HG02840 (cell line): Measurements from ENCODE around the gene TMCC3.
A peak's percentile ranks its signal among the peaks of the same experiment; 100 is the strongest.

Source experiments
- ATAC-seq: cut with Tn5 transposase; IDR thresholded peaks from one replicate; pipeline ENCODE4 v1.9.1; 2021; ENCODE audit warnings: mild to moderate bottlenecking, moderate library complexity, moderate number of reproducible peaks; ENCODE audit not compliant: unreplicated experiment, low FRiP score

Gene TMCC3

DNA sequence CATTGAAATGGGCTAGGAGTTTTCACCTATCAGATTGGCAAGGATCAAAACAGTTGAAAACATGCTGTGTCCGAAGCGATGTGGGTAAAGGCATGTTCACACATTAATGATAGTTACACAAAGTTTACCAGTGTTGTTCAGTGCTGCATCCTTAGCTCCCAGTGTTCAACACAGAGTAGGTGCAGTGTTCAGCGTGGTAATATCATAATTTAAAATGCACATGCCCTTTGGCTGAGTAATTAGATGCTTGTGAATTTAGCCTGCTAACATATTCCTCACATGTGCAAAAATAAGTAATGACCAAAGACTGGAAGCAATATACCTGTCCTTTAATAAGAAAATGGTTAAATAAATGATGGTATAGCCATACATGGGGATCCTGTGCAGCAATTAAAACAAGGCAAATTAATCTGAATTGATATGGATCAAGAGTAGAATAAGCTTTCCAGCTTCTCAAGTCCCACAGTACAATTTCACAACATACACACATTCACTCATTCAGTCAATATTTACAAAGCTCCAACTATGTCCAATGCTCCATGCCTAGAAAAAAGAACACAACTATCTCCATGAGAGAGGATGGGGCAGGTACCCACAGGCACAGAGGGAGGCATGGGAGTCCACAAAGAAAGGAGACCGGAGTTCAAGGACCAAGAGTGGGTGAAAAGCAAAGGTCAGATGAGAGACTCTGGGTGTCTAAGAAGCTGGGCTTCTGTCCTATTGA, 12.8 kb downstream of the TMCC3 start:
- ATAC-seq, result no peak

DNA sequence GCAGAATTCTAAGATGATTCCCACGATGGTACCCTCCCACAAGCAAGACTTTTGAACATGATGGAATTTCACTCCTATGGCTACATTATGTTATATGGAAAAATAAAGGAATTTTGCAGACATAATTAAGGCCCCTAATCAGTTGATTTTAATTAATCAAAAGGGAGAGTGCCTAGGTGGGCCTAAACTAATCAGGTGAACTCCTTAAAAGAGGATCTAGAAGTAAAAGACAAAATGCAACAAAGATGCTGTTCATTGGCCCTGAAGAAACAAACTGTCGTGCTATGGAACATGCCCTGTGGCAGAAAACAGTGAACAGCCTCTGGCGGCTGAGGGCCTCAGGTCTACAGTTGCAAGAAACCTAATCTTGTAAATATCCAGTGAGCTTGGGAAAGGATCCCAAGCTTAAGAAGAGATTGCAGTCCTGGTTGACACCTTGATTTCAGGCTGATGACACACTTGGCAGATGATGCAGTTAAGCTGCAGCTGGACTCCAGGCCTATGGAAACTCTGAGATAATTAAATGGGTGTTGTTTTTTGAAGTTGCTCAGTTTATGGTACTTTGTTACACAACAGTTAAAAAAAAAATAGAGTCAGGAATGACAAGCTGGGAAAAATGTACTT, 13.8 kb downstream of the TMCC3 start:
- no peak for ATAC-seq

DNA sequence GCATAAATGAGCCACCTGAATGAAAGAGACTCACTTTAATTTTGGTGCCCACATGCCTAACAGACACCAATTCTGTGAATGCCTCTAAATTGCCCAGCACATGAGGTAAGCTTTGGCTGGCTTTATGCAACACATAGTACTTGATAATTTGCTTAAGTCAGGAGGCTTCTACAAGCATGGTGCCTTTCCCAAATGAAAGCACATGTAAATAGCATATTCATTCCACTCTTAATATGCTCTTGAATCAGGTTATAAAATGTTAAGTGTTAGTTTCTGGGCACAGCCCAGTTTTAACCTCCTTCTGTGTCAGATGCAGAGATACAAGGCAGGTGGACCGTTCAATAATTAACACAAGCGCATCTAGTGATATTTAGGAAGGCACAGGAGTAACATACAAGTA, 15.6 kb downstream of the TMCC3 start:
- no peak for ATAC-seq

- no peak for ATAC-seq
These were observed 17.0 kb downstream of the TMCC3 start for GRCh38 chr12:94633401-94633800.

GRCh38 chr12:94631058-94631457, 19.3 kb downstream of the TMCC3 start:
- no peak for ATAC-seq

DNA sequence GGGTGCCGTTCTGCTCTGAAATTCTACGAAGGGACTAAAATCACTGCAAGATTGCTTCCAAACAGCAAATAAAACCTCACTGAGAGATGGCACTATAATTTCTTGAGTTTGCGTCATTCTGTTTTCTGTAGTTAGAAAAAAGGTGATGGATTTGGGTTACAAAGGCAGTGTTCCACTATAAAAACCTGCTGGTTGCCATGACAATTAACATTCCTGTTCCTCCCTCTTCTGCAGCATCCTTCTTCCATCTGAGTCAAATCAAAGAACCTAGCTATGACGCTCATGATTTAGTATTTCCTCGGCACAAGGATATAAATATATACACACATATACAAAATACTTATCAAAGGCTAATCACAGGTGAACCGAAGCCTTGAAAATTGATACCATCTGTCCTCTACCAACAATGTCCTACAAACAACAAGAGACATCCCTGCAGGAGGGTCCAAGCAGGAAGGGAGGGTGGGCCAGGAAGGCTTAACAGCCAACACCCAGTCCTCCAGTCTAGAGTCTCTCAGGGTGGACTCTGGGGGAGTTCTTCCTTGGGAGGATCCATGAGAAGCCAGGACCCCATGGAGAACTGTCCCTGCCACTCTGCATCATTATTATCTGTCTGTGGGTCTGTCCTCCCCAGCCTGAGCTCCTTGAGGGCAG, 21.4 kb downstream of the TMCC3 start:
- no peak for ATAC-seq

- ATAC-seq, result no peak
These were observed 22.0 kb downstream of the TMCC3 start for GRCh38 chr12:94628369-94628768.

DNA sequence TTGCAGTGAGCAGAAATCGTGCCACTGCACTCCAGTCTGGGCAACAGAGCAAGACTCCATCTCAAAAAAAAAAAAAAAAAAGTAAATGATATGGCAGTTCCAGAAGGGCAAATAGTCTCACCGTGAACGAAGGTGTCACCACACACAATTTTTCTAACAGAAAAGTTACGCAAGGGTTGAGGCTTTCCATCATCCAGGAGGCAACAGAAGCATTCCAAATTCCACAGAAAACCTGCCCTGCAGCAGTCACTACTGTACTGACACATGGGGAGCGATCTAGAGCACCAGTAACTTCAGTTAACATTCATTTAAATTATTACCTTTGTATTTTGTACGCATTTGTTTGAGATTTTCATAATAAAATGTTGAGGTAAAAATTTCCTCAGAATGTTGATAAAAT, 24.8 kb downstream of the TMCC3 start:
- ATAC-seq, result no peak

DNA sequence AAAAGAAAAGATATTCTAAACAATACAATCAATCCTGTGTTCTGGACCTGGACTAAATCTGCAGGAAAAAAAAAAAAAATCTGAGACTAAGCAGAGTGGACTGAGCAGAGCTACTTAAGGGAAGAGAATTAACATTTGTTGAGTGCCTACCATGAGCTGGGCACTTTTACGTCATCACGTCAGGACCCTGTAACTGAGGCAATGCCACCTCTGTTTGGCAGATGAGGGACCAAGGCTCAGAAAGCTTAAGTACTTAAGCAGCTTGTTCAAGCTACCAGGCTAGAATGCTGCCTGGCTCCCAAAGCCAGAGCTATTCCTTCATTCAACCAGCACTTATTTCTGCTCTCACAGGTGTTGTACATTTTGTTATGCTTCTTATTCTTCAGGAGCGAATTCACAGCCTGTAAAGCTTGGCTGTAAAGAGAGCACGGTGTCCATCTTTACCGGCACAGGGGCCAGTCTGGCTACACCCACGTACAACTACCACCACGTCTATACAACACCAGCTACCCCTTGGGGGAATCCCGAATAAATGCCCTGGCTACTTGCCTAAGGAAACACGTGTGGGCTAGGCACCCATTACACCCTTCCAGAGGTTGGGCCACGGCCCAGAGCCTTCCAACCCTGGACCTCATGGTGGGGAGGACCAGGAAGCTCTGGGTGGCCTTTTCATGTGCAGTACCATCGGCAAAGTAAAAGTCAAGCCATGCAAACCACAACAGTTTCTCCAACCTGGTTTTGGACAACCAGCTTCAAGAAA, 27.0 kb downstream of the TMCC3 start:
- no peak for ATAC-seq

GRCh38 chr12:94622475-94622874, 27.9 kb downstream of the TMCC3 start:
- no peak for ATAC-seq

GRCh38 chr12:94621662-94622359, 28.5 kb downstream of the TMCC3 start:
- ATAC-seq, result peak; percentile 92

GRCh38 chr12:94620621-94621020, 29.7 kb downstream of the TMCC3 start:
- ATAC-seq, result no peak

DNA sequence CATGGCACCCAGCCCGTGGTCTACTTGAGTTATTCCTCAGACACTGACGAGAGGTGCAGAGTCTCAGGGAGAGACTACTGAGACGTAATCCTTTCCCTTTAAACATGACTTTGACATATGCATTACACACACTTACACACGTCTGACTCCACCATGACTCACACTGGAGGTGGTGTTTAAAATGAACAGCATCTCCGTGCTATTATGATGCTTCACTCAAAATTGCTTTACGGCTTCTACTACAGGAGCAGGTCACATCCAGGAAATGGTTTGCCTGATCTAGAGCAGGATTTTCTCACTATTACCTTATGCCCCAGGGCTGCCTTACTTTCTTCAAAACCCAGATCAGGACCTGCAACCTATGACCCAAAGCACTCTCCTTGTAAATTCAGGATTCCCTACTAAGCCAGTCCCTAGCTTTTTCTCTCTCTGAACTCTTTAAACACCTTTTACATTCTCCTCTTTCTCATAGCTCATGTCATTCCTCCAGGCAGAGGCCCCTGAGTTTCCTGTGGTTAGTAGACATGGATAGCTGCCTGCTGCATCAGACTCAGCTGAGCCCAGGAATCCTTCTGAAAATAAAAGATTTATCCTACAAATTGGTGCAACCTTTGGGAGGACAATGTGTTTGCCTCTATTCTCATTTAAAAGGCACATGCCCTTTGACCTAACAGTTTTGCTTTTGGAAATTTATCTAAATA, 31.2 kb downstream of the TMCC3 start:
- no peak for ATAC-seq

- no peak for ATAC-seq
These were observed 33.3 kb downstream of the TMCC3 start for GRCh38 chr12:94617101-94617500.

DNA sequence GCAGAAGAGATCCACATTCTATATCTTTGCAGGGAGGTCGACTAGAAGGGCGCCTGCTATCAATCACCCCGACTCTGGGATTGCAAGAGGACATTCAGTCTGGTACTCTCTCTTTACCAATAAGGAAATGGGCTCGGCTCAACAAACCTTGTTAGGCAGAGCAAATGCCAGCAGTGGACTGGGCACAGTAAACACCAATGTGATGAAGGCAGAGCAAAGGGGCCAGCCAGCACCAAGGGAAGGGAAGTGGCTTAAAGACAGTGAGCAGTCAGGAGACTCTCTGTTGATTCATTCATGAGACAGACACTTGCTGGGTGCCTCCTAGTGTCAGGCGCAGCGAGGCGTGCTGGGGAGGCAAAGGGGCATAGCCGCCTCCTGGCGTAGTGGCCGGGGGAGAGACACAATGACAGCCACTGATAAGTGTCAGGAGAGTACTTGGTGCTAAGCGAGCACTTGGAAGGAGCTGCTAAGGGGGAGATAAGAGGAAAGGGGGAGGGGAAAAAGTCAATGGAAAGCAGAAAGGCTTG, 34.1 kb downstream of the TMCC3 start:
- ATAC-seq, result no peak

DNA sequence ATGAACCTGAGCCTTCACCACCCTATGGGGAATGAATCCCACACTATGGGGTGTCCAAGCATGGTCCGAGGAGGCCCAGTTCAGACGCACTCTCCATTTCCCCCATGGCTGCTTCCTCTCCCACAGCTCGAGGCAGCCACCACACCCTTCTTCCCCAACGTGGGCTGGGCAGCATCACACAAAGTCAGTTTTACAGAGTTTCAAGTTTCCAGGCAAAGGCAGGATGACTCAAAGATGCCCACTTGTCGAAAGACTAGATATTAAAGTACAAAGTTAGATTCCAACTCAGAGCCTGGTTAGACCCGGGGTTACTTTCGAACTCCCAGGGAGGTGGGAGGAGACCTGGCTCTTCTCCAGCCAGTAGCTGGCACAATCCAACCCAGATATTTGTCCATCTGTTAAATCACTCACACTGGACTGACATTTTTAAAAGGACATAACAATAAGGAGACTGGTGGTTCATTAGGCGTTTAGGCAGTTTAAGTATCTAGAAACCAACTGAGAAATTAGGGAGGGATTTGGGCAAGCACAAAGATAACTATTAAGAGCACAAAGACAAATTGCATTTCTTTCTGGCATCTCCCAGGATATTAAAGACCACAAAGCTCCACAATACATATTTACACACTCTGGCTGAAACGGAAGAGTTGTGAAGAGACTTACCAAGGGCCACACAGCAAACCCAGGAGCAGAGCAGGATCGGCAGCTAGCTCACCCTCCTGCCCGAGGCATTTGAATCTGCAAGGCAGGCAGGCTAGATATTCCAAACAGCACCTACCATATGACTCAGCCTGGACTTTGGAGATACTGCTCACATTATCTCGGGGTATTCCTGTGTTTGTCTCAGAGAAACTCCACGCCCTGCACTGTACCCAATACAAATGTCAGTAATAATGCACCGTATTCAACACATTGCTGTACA, 34.8 kb downstream of the TMCC3 start:
- ATAC-seq, result no peak

GRCh38 chr12:94614288-94614721, 36.1 kb downstream of the TMCC3 start:
- ATAC-seq, result no peak

DNA sequence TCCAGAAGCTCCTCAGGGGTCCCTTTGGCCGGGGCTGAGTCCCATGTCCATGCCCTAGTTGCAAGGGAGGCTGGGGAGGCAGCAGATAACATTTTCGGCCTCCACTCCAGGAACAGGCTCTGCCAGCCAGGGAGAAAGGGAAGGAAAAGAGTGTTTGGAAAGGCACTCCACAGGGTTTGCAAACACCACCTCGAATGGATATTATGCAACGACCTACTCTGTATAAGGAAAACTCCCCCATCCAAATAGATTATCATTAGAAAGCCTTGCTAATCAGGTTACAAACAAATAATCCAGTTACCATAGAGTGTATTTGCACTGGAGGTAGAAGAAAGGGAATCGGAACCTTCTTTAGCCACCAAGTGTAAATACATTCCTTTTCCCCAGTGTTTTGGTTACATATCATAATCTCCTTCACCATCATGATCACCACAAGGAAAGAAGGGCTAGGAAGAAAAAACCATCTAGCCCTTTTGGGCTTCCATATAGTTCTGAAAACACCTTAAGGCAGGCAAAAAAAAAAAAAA, 40.4 kb downstream of the TMCC3 start:
- ATAC-seq, result no peak
